Esophagus squamous epithelium (tissue), 4 donors: ENCODE data around the gene NCOA5.

Source experiments
- CTCF ChIP-seq, 6 experiments: fragments of 450-650 bp in 4 of 6; fragments of 200-600 bp in 2 of 6; sonication (generic) in 2 of 6; IDR thresholded peaks; one replicate each; pipeline ENCODE4 v1.5.1; 2016 to 2019; ENCODE audit warnings: antibody characterized with exemption in 6 of 6, mild to moderate bottlenecking in 4 of 6, moderate library complexity in 4 of 6
- POLR2A ChIP-seq, 4 donors: fragments of 450-650 bp; IDR thresholded peaks; one replicate each; pipeline ENCODE4 v1.6.1; 2017; ENCODE audit warnings: antibody characterized with exemption in 4 of 4, mild to moderate bottlenecking in 4 of 4, moderate library complexity in 3 of 4

DNA sequence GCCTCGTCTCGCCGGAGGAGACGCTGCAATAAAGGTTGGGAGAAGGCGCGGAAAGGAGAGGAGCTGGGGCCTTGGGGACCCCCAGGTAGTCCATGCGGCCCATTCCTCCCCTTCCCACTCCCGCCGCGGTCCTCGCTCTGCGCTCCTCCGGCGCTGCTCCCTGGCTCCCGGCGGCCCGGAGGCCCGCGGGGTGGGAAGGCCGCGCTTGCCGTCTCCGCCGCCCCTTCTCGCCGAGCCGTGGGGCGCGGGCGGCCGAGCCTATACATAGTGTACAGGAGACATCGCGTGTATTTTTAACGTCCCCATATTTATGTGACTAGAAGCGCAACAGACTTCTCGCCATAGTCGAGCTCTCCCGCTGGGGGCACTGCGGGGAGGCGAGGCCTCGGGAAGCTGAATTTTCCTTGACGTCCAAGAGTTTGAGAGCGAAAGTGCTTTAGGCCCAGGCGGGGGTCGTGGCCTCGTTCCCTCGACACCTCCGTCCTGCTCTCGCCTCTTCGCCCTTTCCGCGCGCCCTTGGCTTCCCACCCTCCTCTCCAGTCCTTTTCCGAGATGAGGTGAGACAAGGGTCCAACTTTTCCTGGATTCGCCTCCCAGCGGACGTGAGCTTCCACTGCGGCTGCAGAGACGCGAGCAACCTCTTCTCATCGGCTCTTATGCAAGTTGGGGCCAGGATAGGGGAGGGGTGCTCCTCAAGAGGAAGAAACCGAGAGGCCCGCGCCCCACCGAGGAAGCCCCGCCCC, 31.7 kb downstream of the NCOA5 start:
- TF ChIP-seq CTCF (IDR thresholded peaks at IDR 0.05), result peak in 3 of 6 experiments; percentile 11 to 39 (median 20)
- TF ChIP-seq POLR2A (IDR thresholded peaks at IDR 0.05), result no peak
